GM12878 (cell line): Measurements from ENCODE around the gene ISM1. TPM values are rescaled to one million over a fixed set of nuclear protein-coding genes. Genes with fewer than 3 reads are reported as not detected.

ENCODE experiments used
- ATAC-seq: fragments of 200-7000 bp; cut with Tn5 transposase; 3 replicates; pipeline ENCODE4 v1.9.1; 2020; ENCODE audit warnings: mild to moderate bottlenecking, moderate library complexity
- BruUV-seq: library from RNA; stranded (reverse); fragments of 400-500 nt; replicated peaks from 2 replicates; lab custom pipeline; 2021; lab: Mats Ljungman, UMichigan
- CTCF ChIA-PET: fragments of 300-600 bp; sonication (Branson Sonifier 250); formaldehyde crosslinking; extraction: SDS; loops from one replicate; lab custom pipeline; 2021; ENCODE audit warnings: inconsistent platforms; lab: Yijun Ruan, JAX
- POLR2A ChIA-PET: fragments of 350-600 bp; formaldehyde crosslinking; extraction: SDS; loops from one replicate; lab custom pipeline; 2021; ENCODE audit warnings: inconsistent platforms; lab: Charles Lee
- RAD21 ChIA-PET: fragments of 300-600 bp; sonication (Branson Sonifier 250); formaldehyde crosslinking; loops from one replicate; lab custom pipeline; 2023; ENCODE audit warnings: antibody characterized with exemption; ENCODE audit not compliant: unreplicated experiment; lab: Charles Lee
- SMC1A ChIA-PET: fragments of 300-600 bp; sonication (Branson Sonifier 250); formaldehyde crosslinking; loops from one replicate; lab custom pipeline; 2023; ENCODE audit not compliant: unreplicated experiment, uncharacterized antibody; lab: Charles Lee
- DNase-seq: peaks from one replicate; pipeline ENCODE4 v3.0.0-alpha.2; 2011; ENCODE audit warnings: low read depth, low spot score
- FAIRE-seq: peaks from 3 replicates; lab custom pipeline; 2011; peaks lifted over from hg19 to GRCh38; lab: Jason Lieb, UNC
- H2AFZ ChIP-seq: 2 replicates; pipeline ENCODE4 v1.6.0; 2011; ENCODE audit warnings: low read depth, low read length, control low read depth; ENCODE audit not compliant: control insufficient read depth
- H3K27ac ChIP-seq: 2 replicates; pipeline ENCODE4 v1.5.1; 2011; ENCODE audit warnings: control low read depth; ENCODE audit not compliant: control insufficient read depth, insufficient read depth
- H3K27me3 ChIP-seq, 2 experiments: replicated peaks in 1 of 2; 2 replicates each; pipeline versions ENCODE4 v1.6.0 to v1.6.1; 2011; ENCODE audit warnings: low read length in 1 of 2; ENCODE audit not compliant: control insufficient read depth in 2 of 2, insufficient read depth in 2 of 2
- H3K36me3 ChIP-seq, 2 experiments: 2 replicates each; pipeline ENCODE4 v1.5.1; 2011; ENCODE audit warnings: low read length in 1 of 2; ENCODE audit not compliant: control insufficient read depth in 2 of 2, insufficient read depth in 2 of 2
- H3K4me1 ChIP-seq: 2 replicates; pipeline ENCODE4 v1.6.1; 2011; ENCODE audit warnings: mild to moderate bottlenecking, low read length, moderate library complexity, mixed read lengths; ENCODE audit not compliant: control insufficient read depth, insufficient read depth
- H3K4me2 ChIP-seq: 2 replicates; pipeline ENCODE4 v1.6.0; 2011; ENCODE audit warnings: control low read depth; ENCODE audit not compliant: control insufficient read depth, insufficient read depth
- H3K4me3 ChIP-seq: fragments of 200-600 bp; sonication (generic); 2 replicates; pipeline ENCODE4 v1.5.1; 2016
- H3K79me2 ChIP-seq: 2 replicates; pipeline ENCODE4 v1.6.0; 2011; ENCODE audit warnings: low read length; ENCODE audit not compliant: control insufficient read depth, insufficient read depth
- H3K9ac ChIP-seq: 2 replicates; pipeline ENCODE4 v1.8.0; 2011; ENCODE audit warnings: low read length, control low read depth, mixed read lengths; ENCODE audit not compliant: control insufficient read depth, insufficient read depth
- H3K9me3 ChIP-seq: replicated peaks from 3 replicates; pipeline ENCODE4 v1.5.1; 2011; ENCODE audit warnings: mild to moderate bottlenecking, low read length; ENCODE audit not compliant: control insufficient read depth, insufficient read depth
- H4K20me1 ChIP-seq: 2 replicates; pipeline ENCODE4 v1.6.0; 2011; ENCODE audit not compliant: control insufficient read depth, insufficient read depth
- DPF2 ChIP-seq: fragments of 450-650 bp; IDR thresholded peaks from 2 replicates; pipeline ENCODE4 v1.6.1; 2017; ENCODE audit warnings: mild to moderate bottlenecking
- ESRRA ChIP-seq: IDR thresholded peaks from 2 replicates; pipeline ENCODE4 v1.6.1; 2012; ENCODE audit warnings: mild to moderate bottlenecking, low read length, improper control_type of control experiment
- PRDM15 ChIP-seq: fragments of 450-650 bp; formaldehyde crosslinking; IDR thresholded peaks from 2 replicates; pipeline ENCODE4 v1.4.0; 2020; ENCODE audit warnings: mild to moderate bottlenecking, moderate library complexity
- REST ChIP-seq: IDR thresholded peaks from 2 replicates; pipeline ENCODE4 v1.6.1; 2012; ENCODE audit warnings: mild to moderate bottlenecking, low read depth, low read length
- SPI1 ChIP-seq: IDR thresholded peaks from 2 replicates; pipeline ENCODE4 v1.6.1; 2011; ENCODE audit warnings: low read depth, mild to moderate bottlenecking, low read length, moderate library complexity, borderline replicate concordance; ENCODE audit not compliant: insufficient read depth
- SUPT20H ChIP-seq: IDR thresholded peaks from 2 replicates; pipeline ENCODE4 v1.6.1; 2011; ENCODE audit warnings: low read depth, mild to moderate bottlenecking, low read length, moderate library complexity, borderline replicate concordance; ENCODE audit not compliant: control insufficient read depth
- TBL1XR1 ChIP-seq: IDR thresholded peaks from 2 replicates; pipeline ENCODE4 v1.6.1; 2012; ENCODE audit warnings: low read depth, low read length, improper control_type of control experiment
- ZBTB11 ChIP-seq: fragments of 450-650 bp; formaldehyde crosslinking; IDR thresholded peaks from 2 replicates; pipeline ENCODE4 v1.5.0; 2022; ENCODE audit warnings: mild to moderate bottlenecking, missing genetic modification characterization
- WGBS: methylation state at CpG from one replicate; pipeline ENCODE4 v1.1.6; 2016; ENCODE audit warnings: low lambda C conversion rate; ENCODE audit not compliant: insufficient replicate concordance, insufficient coverage; ENCODE audit errors: missing lambda C conversion rate; 5-methylcytosine and 5-hydroxymethylcytosine counted together
- in situ Hi-C: fragments of 300-500 bp; cut with MboI; formaldehyde crosslinking; loops from 9 replicates; pipeline ENCODE4 v1.14.3; 2018; ENCODE audit warnings: mixed read lengths
- intact Hi-C: fragments of 100-400 bp; cut with micrococcal nuclease; formaldehyde crosslinking; loops from one replicate; pipeline ENCODE4 v1.14.2; 2022; ENCODE audit not compliant: unreplicated experiment
- polyA plus RNA-seq, 11 experiments: library from polyadenylated mRNA; depleted of rRNA in 4 of 11; unstranded in 6 of 11; stranded (reverse) in 5 of 11; fragments of >200 nt; fragmentation: Nextera tagmentation in 4 of 11; fragmentation: Illumina TruSeq in 1 of 11; extraction: Ambion mirVana in 4 of 11; extraction: Trizol in 1 of 11; gene quantifications; 1 replicate in 1 of 11; 2 replicates in 10 of 11; pipeline versions ENCODE4 v1.2.1 to v1.2.3, GENCODE V29; 2011 to 2016; ENCODE audit warnings: inconsistent platforms in 2 of 11, missing spikeins in 2 of 11, low read depth in 1 of 11
- total RNA-seq, 4 experiments: library from RNA; depleted of rRNA in 3 of 4; stranded (reverse); fragments of >200 nt in 3 of 4; fragmentation: Illumina TruSeq in 1 of 4; extraction: Trizol in 1 of 4; gene quantifications; 2 replicates each; pipeline versions ENCODE4 v1.2.1 to v1.2.3, GENCODE V29; 2013 to 2021
- TF ChIP-seq, protein P1 (sequence below): fragments of 450-650 bp; IDR thresholded peaks from 2 replicates; pipeline ENCODE4 v1.6.1; 2017; ENCODE audit warnings: low read depth, mild to moderate bottlenecking, moderate library complexity

The ISM1 gene
- total and polyA plus RNA-seq, 10 of the 15 experiments (the other 5 are each of a cell fraction or from before 2014, with no cell fraction given): 0.01 to 0.03 TPM; not detected in 8

GRCh38 chr20:13288357-13288756, 67.3 kb downstream of the ISM1 start (continued):
- TF ChIP-seq REST (no peak), TBL1XR1 (no peak), PRDM15 (CRISPR knock-in tag) (no peak), SPI1 (no peak)

GRCh38 chr20:13289031-13289430, 68.0 kb downstream of the ISM1 start:
- no peaks in the 10 kb centered on the region for H3K36me3 ChIP-seq
- TF ChIP-seq DPF2: no peak
- no peak for TF ChIP-seq SUPT20H
- TF ChIP-seq ESRRA: no peak
- TF ChIP-seq ZBTB11 (CRISPR knock-in tag): no peak
- TF ChIP-seq, protein P1, sequence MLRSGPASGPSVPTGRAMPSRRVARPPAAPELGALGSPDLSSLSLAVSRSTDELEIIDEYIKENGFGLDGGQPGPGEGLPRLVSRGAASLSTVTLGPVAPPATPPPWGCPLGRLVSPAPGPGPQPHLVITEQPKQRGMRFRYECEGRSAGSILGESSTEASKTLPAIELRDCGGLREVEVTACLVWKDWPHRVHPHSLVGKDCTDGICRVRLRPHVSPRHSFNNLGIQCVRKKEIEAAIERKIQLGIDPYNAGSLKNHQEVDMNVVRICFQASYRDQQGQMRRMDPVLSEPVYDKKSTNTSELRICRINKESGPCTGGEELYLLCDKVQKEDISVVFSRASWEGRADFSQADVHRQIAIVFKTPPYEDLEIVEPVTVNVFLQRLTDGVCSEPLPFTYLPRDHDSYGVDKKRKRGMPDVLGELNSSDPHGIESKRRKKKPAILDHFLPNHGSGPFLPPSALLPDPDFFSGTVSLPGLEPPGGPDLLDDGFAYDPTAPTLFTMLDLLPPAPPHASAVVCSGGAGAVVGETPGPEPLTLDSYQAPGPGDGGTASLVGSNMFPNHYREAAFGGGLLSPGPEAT: no peak

More at GRCh38 chr20:13289031-13289430, 68.0 kb downstream of the ISM1 start:
- no peaks in the 10 kb centered on the region for H3K9me3 ChIP-seq
- no TSS peak for BruUV-seq
- H3K4me1 ChIP-seq: no peaks in the 10 kb centered on the region
- SMC1A ChIA-PET: interaction anchor here (1.0 to 1.2 kb wide), 2 partner anchors 11 to 257 kb away, joined by 3 read pairs; no protein-coding TSS in a partner anchor
- no peaks in the 10 kb centered on the region for H3K79me2 ChIP-seq
- H3K9ac ChIP-seq: no peak overlapping the region
- intact Hi-C loops (no loop called here), in situ Hi-C loops (no loop called here)
- no peak for ATAC-seq
- no peak overlapping the region for H3K4me2 ChIP-seq
- H3K27me3 ChIP-seq: no peaks in the 10 kb centered on the region
- RAD21 ChIA-PET: interaction anchor here (1.1 kb wide), 1 partner anchor 30 kb away, joined by 3 read pairs; no protein-coding TSS in a partner anchor
- no peak overlapping the region for H2AFZ ChIP-seq
- no peak overlapping the region for H3K4me3 ChIP-seq
- DNase-seq: no peak
- CTCF ChIA-PET: no interaction called here
- WGBS: 69% methylated on average over 6 of the region's 6 CpGs
- H4K20me1 ChIP-seq: no peaks in the 10 kb centered on the region
- H3K27ac ChIP-seq: no peak overlapping the region
- FAIRE-seq: no peak
- POLR2A ChIA-PET: no interaction called here
